ENCODE results near the gene ZNF862.
"Not testable (repeated sequence)": the region's sequence is repeated elsewhere in the genome, so short reads cannot be mapped to it uniquely, and the experiment has no call there.

Gene ZNF862

GRCh38 chr7:149882248-149883047 is 44.3 kb downstream of the ZNF862 start:
- DNase-seq, result no peak

- no peak for DNase-seq
These were observed 44.9 kb downstream of the ZNF862 start for GRCh38 chr7:149883048-149883438.

- peak; percentile 35 for DNase-seq
These were observed 45.3 kb downstream of the ZNF862 start for GRCh38 chr7:149883452-149883861.

GRCh38 chr7:149884016-149884415 is 45.8 kb downstream of the ZNF862 start:
- DNase-seq, result no peak

GRCh38 chr7:149884541-149884940 is 46.4 kb downstream of the ZNF862 start:
- no peak for DNase-seq

GRCh38 chr7:149885191-149886017 is 47.2 kb downstream of the ZNF862 start:
- DNase-seq, result no peak

- DNase-seq, result peak; percentile 18
These were observed 47.8 kb downstream of the ZNF862 start for GRCh38 chr7:149886018-149886415.

- DNase-seq, result no peak
These were observed 49.1 kb downstream of the ZNF862 start for GRCh38 chr7:149887311-149887710.

- not testable (repeated sequence) for DNase-seq
These were observed 52.5 kb downstream of the ZNF862 start for GRCh38 chr7:149890715-149891114.

GRCh38 chr7:149894957-149895356 is 56.8 kb downstream of the ZNF862 start:
- not testable (repeated sequence) for DNase-seq

GRCh38 chr7:149907776-149908376 is 69.7 kb downstream of the ZNF862 start:
- not testable (repeated sequence) for DNase-seq

GRCh38 chr7:149910219-149910618 is 72.0 kb downstream of the ZNF862 start:
- DNase-seq, result not testable (repeated sequence)

- not testable (repeated sequence) for DNase-seq
These were observed 74.0 kb downstream of the ZNF862 start for GRCh38 chr7:149912126-149912525.
